Colonic mucosa (tissue), 4 donors: ENCODE data around the gene TM7SF2. TPM values are rescaled to one million over a fixed set of nuclear protein-coding genes. Genes with fewer than 3 reads are reported as not detected.

Experiments used
- DNase-seq: peaks from one replicate; pipeline ENCODE4 v3.0.0-alpha.2; 2020
- H3K27ac ChIP-seq: fragments of 200-600 bp; one replicate; pipeline ENCODE4 v1.8.0; 2021
- H3K27me3 ChIP-seq: fragments of 200-600 bp; one replicate; pipeline ENCODE4 v1.8.0; 2021
- H3K36me3 ChIP-seq: fragments of 200-600 bp; one replicate; pipeline ENCODE4 v1.8.0; 2021
- H3K4me1 ChIP-seq: fragments of 200-600 bp; one replicate; pipeline ENCODE4 v1.8.0; 2021; ENCODE audit warnings: mild to moderate bottlenecking
- H3K4me3 ChIP-seq: fragments of 200-600 bp; one replicate; pipeline ENCODE4 v1.8.0; 2021
- H3K9ac ChIP-seq, 2 donors: one replicate each; pipeline ENCODE4 v1.7.0; 2013; ENCODE audit warnings: control low read depth in 2 of 2, low read depth in 2 of 2, low read length in 2 of 2
- H3K9me3 ChIP-seq: fragments of 200-600 bp; one replicate; pipeline ENCODE4 v1.8.0; 2021
- CTCF ChIP-seq: fragments of 200-600 bp; IDR thresholded peaks from one replicate; pipeline ENCODE4 v1.8.0; 2022; ENCODE audit warnings: antibody characterized with exemption, mild to moderate bottlenecking
- intact Hi-C: fragments of 100-400 bp; cut with DNase I; formaldehyde crosslinking; loops from one replicate; pipeline ENCODE4 v1.14.1; 2022
- total RNA-seq, 2 donors: library from RNA; stranded (reverse); fragmentation: NEBNext Ultra II Directional in 1 of 2; extraction: Animal tissue kit (Norgen Biotek cat#: 25700) in 1 of 2; gene quantifications; one replicate each; pipeline ENCODE4 v1.2.1, GENCODE V29; 2021
- donor health status: healthy.
- donor health status: DM: no; HTN: no; CAD: no.
- donor health status: DM: no; HTN: no; CAD: no.

The TM7SF2 gene
- total RNA-seq, 2 donors from 2014 or later = 26.6 to 40.0 TPM

- H3K4me3 ChIP-seq = no peak overlapping the region
- no peak overlapping the region for H3K27ac ChIP-seq
- H3K4me1 ChIP-seq = peaks cover 20% of the 10 kb centered on the region
- DNase-seq = no peak
- intact Hi-C loops = loop anchor here (5.0 to 10.0 kb wide), 3 partner anchors 107 to 272 kb away; partner anchors contain the start of gene ARL2
- H3K36me3 ChIP-seq = peaks cover 15% of the 10 kb centered on the region
- H3K9ac ChIP-seq = peak overlapping the region in 1 of 2 donors; percentile 98
- H3K9me3 ChIP-seq = no peaks in the 10 kb centered on the region
- no peak for TF ChIP-seq CTCF
- H3K27me3 ChIP-seq = no peaks in the 10 kb centered on the region
Observed at GRCh38 chr11:65119670-65119995, 8.0 kb downstream of the TM7SF2 start.

GRCh38 chr11:65120831-65121230 is 9.2 kb downstream of the TM7SF2 start:
- DNase-seq = no peak
- Histone ChIP-seq H3K9ac (peak overlapping the region; percentile 77 to 98), H3K4me1 (peaks cover 17% of the 10 kb centered on the region), H3K9me3 (no peaks in the 10 kb centered on the region), H3K27me3 (no peaks in the 10 kb centered on the region), H3K27ac (peak overlapping the region; percentile 90), H3K4me3 (peak overlapping the region; percentile 94), H3K36me3 (peaks cover 27% of the 10 kb centered on the region)
- no peak for TF ChIP-seq CTCF
- intact Hi-C loops = loop anchor here (5.0 kb wide), 1 partner anchor 61 kb away; the partner anchor contains the start of gene CAPN1

GRCh38 chr11:65121447-65121864 is 9.8 kb downstream of the TM7SF2 start:
- Histone ChIP-seq H3K9me3 (no peaks in the 10 kb centered on the region), H3K4me3 (peak overlapping the region; percentile 94), H3K9ac (peak overlapping the region; percentile 77 to 98), H3K4me1 (peaks cover 11% of the 10 kb centered on the region), H3K36me3 (peaks cover 28% of the 10 kb centered on the region), H3K27ac (peak overlapping the region; percentile 90), H3K27me3 (no peaks in the 10 kb centered on the region)
- TF ChIP-seq CTCF = no peak
- intact Hi-C loops = loop anchor here (5.0 kb wide), 1 partner anchor 61 kb away; the partner anchor contains the start of gene CAPN1
- DNase-seq = no peak

GRCh38 chr11:65121865-65122696 is 10.4 kb downstream of the TM7SF2 start, which contains the start of the genes FAU and MRPL49:
Gene FAU, minus strand, starts transcription at chr11:65122134. Its CDS starts 321 bp downstream, at chr11:65121813.
Gene MRPL49, plus strand, starts transcription at chr11:65122321. Its CDS starts 26 bp downstream, at chr11:65122347.
- Histone ChIP-seq H3K27ac (peak within 1 kb of the TSS; percentile 90), H3K27me3 (no peaks in the 10 kb centered on the region), H3K4me1 (peaks cover 7% of the 10 kb centered on the region), H3K9ac (peak within 1 kb of the TSS; percentile 83 to 98), H3K4me3 (peak within 1 kb of the TSS; percentile 94), H3K9me3 (no peaks in the 10 kb centered on the region), H3K36me3 (peaks cover 28% of the 10 kb centered on the region)
- intact Hi-C loops = loop anchor here (5.0 kb wide), 1 partner anchor 60 kb away; the partner anchor contains the start of gene CAPN1
- no peak for TF ChIP-seq CTCF
- DNase-seq = peak; percentile 99

GRCh38 chr11:65124480-65125196 is 13.0 kb downstream of the TM7SF2 start:
- H3K4me1 ChIP-seq = peaks cover 7% of the 10 kb centered on the region
- no peaks in the 10 kb centered on the region for H3K27me3 ChIP-seq
- no peak overlapping the region for H3K4me3 ChIP-seq
- no peaks in the 10 kb centered on the region for H3K9me3 ChIP-seq
- H3K9ac ChIP-seq = no peak overlapping the region
- intact Hi-C loops = loop anchor here (5.0 kb wide), 1 partner anchor 58 kb away; the partner anchor contains the start of gene CAPN1
- DNase-seq = no peak
- TF ChIP-seq CTCF = no peak
- H3K27ac ChIP-seq = no peak overlapping the region
- H3K36me3 ChIP-seq = peaks cover 49% of the 10 kb centered on the region
